Activated naive CD8-positive, alpha-beta T cell (primary cell): ENCODE data around the gene VWA8.
"Not testable (repeated sequence)": the region's sequence is repeated elsewhere in the genome, so short reads cannot be mapped to it uniquely, and the experiment has no call there.

ENCODE experiments used
- H3K27ac Mint-ChIP-seq: one replicate; pipeline ENCODE4 v1.8.0; 2021; ENCODE audit warnings: mixed read lengths
- H3K27me3 Mint-ChIP-seq: one replicate; pipeline ENCODE4 v1.8.0; 2021; ENCODE audit warnings: mixed read lengths
- H3K36me3 Mint-ChIP-seq: one replicate; pipeline ENCODE4 v1.8.0; 2021; ENCODE audit warnings: mixed read lengths
- H3K4me1 Mint-ChIP-seq: one replicate; pipeline ENCODE4 v1.8.0; 2021; ENCODE audit warnings: low read depth, mixed read lengths
- H3K4me3 Mint-ChIP-seq: one replicate; pipeline ENCODE4 v1.8.0; 2021; ENCODE audit warnings: mild to moderate bottlenecking, mixed read lengths
- H3K9me3 Mint-ChIP-seq: one replicate; pipeline ENCODE4 v1.8.0; 2021; ENCODE audit warnings: low read depth, mixed read lengths

VWA8 gene

DNA sequence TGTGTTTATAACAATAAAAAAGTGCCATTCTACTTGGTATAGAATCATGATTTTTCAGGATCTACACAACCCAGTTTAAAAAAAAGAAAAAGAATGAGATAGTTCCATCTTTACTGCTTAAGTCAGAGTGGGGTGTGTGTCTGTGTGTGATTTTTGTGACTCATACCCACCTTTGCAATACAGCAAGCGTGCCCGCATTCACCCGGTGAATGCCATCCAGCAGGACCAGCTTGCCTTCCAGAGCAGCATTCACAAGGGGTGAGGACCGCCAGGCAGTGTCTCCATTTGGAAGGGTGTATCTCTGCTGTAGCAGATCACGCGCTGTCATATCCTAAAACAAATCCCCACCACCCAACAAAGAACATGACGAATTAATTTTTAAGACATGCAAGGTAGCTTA, 127.7 kb downstream of the VWA8 start:
- Mint-ChIP-seq H3K36me3 (peaks cover 23% of the 10 kb centered on the region), H3K27me3 (no peaks in the 10 kb centered on the region), H3K4me3 (no peak overlapping the region), H3K9me3 (no peaks in the 10 kb centered on the region), H3K27ac (no peak overlapping the region), H3K4me1 (no peaks in the 10 kb centered on the region)

DNA sequence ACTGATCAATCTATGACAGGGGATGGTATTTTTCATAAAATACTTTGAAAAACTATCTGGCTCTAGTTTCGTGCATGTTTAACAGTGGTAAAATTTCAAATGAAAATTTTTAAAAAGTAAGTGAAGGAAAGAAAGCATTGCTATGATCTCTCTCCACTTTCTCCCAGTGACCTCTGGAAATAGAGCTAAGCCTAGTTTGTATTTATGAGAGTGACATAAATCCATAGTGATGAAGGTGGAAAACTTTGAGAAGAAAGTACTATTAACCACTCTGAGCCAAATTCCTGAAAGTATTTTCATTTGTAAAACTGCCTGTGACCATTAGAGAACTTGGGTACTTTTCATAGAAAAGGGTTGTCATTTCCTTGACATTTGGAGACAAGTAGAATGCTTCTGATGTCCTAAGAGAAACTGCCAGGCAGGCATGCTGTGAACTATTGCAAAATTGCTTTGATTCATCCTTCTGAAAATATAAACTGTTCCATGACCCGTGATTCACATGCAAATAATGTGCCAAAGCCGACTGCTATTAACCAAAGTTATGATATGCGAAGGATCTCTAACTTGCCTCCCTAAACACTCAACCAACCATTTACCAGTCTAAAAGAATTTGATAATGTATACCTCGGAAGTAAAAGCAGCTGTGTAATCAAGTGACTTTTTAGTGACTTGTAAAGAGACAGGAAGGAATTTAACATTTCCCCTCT, 133.2 kb downstream of the VWA8 start:
- H3K36me3 Mint-ChIP-seq, result peaks cover 21% of the 10 kb centered on the region
- no peak overlapping the region for H3K27ac Mint-ChIP-seq
- H3K9me3 Mint-ChIP-seq, result no peaks in the 10 kb centered on the region
- no peak overlapping the region for H3K4me3 Mint-ChIP-seq
- H3K27me3 Mint-ChIP-seq, result no peaks in the 10 kb centered on the region
- H3K4me1 Mint-ChIP-seq, result no peaks in the 10 kb centered on the region

DNA sequence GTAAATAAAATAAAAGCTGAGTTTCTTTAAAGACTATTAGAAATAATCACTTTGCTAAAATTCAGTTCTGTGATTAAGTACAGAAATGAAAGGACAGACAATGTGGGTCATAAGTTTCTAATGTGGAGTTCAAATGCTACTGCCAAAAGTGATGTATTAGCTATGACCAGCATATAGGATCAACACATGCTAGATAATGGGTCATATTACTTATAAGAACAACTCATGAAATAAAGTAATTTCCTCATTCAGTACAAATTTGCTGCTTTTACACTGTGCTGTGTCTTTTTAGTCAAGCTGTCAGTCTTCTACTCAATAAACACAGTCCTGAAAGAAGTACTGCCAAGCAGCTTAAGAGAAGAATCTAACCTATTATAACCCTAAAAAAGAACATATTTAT, 135.2 kb downstream of the VWA8 start:
- no peaks in the 10 kb centered on the region for H3K4me1 Mint-ChIP-seq
- no peaks in the 10 kb centered on the region for H3K27me3 Mint-ChIP-seq
- H3K9me3 Mint-ChIP-seq, result no peaks in the 10 kb centered on the region
- H3K36me3 Mint-ChIP-seq, result peaks cover 27% of the 10 kb centered on the region
- no peak overlapping the region for H3K4me3 Mint-ChIP-seq
- H3K27ac Mint-ChIP-seq, result no peak overlapping the region

DNA sequence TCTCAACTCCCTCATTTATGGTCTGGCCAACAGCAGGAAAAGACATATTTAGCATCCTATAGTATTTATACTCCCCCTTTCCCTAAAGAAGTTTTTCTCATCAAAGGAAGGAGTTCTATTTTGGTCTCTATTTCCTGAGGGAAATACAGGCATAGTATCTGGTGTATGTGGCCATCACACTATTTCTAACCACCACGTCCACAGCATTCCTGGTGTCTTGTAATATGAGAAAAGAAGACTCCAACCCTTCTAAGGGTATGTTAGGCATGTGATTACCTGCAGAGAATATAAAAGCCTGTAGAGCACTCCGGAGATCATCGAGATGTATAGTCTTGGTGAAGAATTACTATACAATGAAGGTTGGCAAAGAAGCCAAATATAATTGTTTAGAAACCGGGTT, 137.4 kb downstream of the VWA8 start:
- Mint-ChIP-seq H3K4me3 (no peak overlapping the region), H3K9me3 (no peaks in the 10 kb centered on the region), H3K36me3 (peaks cover 38% of the 10 kb centered on the region), H3K27me3 (no peaks in the 10 kb centered on the region), H3K4me1 (no peaks in the 10 kb centered on the region), H3K27ac (no peak overlapping the region)

DNA sequence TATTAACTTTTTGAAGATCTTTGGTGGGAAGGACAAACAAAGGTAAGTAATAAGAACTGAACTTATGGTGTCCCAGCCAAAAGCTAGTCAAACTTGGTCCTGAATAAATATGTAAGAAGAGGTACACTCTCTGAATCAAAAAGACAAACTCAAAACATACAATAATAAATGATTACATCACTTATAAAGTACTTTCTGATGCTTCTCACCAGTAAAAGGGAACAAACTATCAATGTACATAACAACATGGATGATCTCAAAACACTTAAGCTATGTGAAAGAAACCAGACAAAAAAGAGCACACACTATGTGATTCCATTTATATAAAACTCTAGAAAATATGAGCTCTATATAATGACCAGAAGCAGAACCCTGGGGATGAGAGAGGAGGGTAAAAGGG, 138.3 kb downstream of the VWA8 start:
- Mint-ChIP-seq H3K4me3 (no peak overlapping the region), H3K27me3 (no peaks in the 10 kb centered on the region), H3K36me3 (peaks cover 35% of the 10 kb centered on the region), H3K27ac (no peak overlapping the region), H3K4me1 (no peaks in the 10 kb centered on the region), H3K9me3 (no peaks in the 10 kb centered on the region)

DNA sequence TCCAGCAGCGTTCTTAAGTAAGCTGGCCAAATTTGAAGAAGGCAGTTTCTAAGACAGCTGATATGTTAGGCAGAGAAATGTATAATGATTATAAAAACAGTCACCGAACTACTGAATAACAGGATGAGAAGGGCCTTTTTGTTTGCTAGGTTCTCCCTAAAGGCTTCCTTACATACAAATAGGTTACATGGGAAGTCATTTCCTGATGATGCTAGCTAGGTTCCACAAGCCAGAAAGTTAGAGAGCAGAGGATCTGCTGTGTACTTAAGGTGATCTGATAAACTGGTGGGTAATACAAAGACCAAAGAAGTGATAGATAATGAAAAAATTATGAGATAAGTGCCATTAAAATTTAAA, 139.7 kb downstream of the VWA8 start:
- no peaks in the 10 kb centered on the region for H3K9me3 Mint-ChIP-seq
- no peak overlapping the region for H3K4me3 Mint-ChIP-seq
- no peaks in the 10 kb centered on the region for H3K27me3 Mint-ChIP-seq
- H3K36me3 Mint-ChIP-seq, result peaks cover 34% of the 10 kb centered on the region
- H3K4me1 Mint-ChIP-seq, result no peaks in the 10 kb centered on the region
- no peak overlapping the region for H3K27ac Mint-ChIP-seq

DNA sequence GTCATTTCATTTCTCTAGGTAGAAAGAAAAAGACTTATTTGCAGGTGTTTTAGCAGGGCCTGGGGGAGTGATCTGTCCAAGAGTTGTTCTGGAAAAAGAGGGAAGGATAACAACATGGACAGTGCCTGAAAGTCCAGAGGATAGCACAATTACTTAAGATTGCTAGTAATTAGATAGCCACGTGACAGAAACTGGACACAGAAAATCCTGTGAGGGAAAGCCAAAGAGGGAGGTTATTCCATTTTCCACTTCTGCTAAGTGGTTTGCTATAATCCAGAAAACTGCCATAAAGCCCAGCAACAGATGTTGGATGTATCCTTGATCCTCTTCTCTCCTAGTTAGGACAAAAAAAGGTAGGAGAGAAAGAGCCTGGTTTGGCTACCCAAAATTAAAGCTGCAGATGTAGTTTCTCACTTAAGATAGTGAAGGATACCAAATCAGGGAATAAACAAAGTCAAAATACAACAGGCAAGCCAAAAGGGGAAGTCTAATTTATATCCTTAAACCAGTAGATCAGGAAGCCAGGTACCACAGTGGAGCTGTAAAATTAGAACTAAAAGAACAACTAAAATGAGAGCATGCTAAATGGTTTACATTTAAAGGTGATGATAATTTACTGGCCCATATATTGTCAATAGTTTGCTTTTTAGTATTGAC, 140.2 kb downstream of the VWA8 start:
- Mint-ChIP-seq H3K4me3 (no peak overlapping the region), H3K27me3 (no peaks in the 10 kb centered on the region), H3K36me3 (peaks cover 39% of the 10 kb centered on the region), H3K27ac (no peak overlapping the region), H3K9me3 (no peaks in the 10 kb centered on the region), H3K4me1 (no peaks in the 10 kb centered on the region)

DNA sequence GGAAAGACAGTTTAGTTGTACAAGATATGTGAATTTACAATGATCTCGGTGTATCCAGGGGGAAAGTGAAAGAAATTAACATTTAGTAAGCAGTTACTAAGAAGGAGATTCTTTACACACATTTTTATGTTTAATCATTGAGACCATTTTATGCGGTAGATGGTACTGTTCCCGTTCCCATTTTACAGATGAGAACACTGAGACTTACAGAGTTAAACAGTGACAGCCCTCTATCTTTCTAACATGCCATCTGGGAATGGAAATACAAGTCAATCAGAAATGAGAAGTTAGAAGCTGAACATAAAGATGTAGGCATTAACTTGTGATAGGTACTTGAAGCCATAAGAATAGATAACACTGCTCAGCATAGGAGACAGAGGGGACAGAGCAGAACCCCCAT, 144.9 kb downstream of the VWA8 start:
- no peak overlapping the region for H3K4me3 Mint-ChIP-seq

DNA sequence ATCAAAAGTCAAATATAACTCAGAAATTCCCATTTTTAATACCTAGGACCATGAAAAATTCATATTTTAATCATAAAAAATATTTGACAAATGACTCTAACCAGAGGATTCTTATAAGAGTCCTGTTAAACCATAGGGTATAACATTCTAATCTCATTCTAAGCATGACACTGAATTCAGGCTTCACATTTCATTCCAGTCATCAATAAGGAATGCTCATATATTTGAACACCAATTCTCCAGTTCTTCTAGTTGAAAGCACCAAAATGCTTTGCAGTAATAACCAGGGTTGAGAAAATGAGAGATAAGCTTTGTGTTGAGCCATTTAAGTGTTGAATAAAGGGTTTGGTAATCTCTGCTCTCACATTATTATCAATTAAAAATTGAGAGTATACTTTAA, 147.5 kb downstream of the VWA8 start:
- Mint-ChIP-seq H3K4me3 (no peak overlapping the region), H3K27ac (no peak overlapping the region), H3K36me3 (peaks cover 49% of the 10 kb centered on the region), H3K9me3 (peaks cover 6% of the 10 kb centered on the region), H3K4me1 (peaks cover 14% of the 10 kb centered on the region), H3K27me3 (no peaks in the 10 kb centered on the region)

More for the DNA sequence above, 144.9 kb downstream of the VWA8 start:
- H3K27ac Mint-ChIP-seq, result no peak overlapping the region
- H3K27me3 Mint-ChIP-seq, result no peaks in the 10 kb centered on the region
- H3K9me3 Mint-ChIP-seq, result no peaks in the 10 kb centered on the region
- peaks cover 14% of the 10 kb centered on the region for H3K4me1 Mint-ChIP-seq
- H3K36me3 Mint-ChIP-seq, result peaks cover 49% of the 10 kb centered on the region

DNA sequence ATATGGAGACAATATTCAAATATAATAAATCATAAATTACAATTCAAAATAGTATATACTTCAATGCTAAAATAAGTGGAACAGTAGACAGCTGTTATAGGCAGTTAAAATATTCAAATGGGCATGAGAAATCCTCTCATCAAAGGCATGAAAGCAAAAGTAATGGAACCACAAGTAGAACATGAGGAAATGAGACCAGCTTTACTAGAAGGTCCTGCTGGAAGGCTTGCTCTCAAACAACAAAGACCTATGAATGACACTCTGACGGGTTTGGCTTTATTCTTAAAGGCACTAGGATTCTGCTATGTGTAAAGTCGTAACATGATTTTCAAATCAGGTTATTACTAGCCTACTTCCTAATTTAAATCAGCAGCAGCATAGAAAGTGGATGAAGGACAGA, 148.1 kb downstream of the VWA8 start:
- Mint-ChIP-seq H3K27me3 (no peaks in the 10 kb centered on the region), H3K36me3 (peaks cover 53% of the 10 kb centered on the region)

DNA sequence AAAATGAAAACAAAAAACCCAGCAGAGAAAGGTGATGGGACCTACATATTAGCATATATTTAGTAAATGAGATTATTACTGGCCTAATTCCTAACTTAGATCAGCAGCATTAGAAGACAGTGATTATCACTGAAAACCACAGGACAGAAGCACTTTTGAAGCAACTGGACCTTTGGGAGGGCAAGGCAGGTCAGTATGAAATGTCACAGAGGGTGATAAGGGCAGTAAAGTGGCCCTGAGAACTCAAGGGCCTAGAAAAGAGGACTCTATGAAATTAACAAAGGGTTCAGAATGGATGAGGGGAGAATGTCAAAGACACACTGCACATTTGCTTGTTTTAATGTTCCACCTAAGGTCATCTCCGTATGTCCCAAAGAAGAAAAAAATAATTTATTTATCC, 148.7 kb downstream of the VWA8 start:
- Mint-ChIP-seq H3K27ac (no peak overlapping the region), H3K4me1 (peaks cover 14% of the 10 kb centered on the region), H3K27me3 (no peaks in the 10 kb centered on the region), H3K36me3 (peaks cover 57% of the 10 kb centered on the region), H3K4me3 (no peak overlapping the region), H3K9me3 (peaks cover 6% of the 10 kb centered on the region)

More for the DNA sequence above, 148.1 kb downstream of the VWA8 start:
- peaks cover 6% of the 10 kb centered on the region for H3K9me3 Mint-ChIP-seq
- H3K27ac Mint-ChIP-seq, result no peak overlapping the region
- H3K4me1 Mint-ChIP-seq, result peaks cover 14% of the 10 kb centered on the region
- H3K4me3 Mint-ChIP-seq, result no peak overlapping the region

DNA sequence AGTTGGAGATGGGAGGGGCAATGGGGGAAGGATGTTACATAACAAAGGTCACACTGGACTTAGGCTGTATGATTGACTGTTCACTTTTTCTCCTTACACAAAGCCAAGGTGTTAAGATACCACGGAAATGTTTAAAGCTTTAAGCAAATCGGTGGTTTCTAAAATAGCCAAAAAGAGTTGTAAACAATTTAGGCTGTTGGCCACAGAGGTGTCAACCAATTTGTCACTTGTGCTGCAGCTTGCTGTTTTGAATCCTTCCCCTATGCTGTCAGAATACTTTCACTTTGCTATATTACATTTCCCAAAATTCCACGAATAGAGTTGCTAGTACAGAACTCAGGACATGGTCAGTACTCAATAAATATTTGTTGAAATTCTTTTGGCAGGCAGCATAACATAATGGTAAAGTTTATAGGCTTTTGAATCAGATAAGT, 149.3 kb downstream of the VWA8 start:
- Mint-ChIP-seq H3K4me1 (peaks cover 14% of the 10 kb centered on the region), H3K36me3 (peaks cover 62% of the 10 kb centered on the region), H3K27me3 (no peaks in the 10 kb centered on the region), H3K4me3 (no peak overlapping the region), H3K27ac (peak overlapping the region; percentile 25), H3K9me3 (peaks cover 6% of the 10 kb centered on the region)

DNA sequence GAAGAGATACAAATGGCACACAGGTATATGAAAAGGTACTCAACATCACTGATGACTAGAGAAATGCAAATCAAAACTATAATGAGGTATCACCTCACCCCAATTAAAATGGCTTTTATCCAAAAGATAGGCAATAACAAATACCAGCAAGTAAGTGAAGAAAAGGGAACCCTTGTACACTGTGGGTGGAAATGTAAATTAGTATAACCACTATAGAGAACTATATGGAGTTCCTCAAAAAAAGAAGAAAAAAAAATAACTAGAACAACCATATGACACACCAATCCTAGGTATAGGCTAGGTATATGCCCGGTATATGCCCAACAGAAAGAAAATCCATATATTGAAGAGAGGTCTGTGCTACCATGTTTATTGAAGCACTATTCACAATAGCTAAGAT, 150.9 kb downstream of the VWA8 start:
- Mint-ChIP-seq H3K4me1 (peaks cover 14% of the 10 kb centered on the region), H3K27me3 (no peaks in the 10 kb centered on the region), H3K9me3 (peaks cover 6% of the 10 kb centered on the region), H3K4me3 (no peak overlapping the region), H3K36me3 (peaks cover 57% of the 10 kb centered on the region), H3K27ac (no peak overlapping the region)

DNA sequence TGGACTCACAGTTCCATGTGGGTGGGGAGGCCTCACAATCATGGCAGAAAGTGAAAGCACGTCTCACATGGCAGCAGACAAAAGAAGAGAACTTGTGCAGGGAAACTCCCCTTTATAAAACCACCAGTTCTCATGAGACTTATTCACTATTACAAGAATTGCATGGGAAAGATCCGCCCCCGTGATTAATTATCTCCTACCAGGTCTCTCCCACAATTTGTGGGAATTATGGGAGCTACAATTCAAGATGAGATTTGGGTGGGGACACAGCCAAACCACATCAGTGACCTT, 157.5 kb downstream of the VWA8 start:
- peak overlapping the region; percentile 61 for H3K27ac Mint-ChIP-seq
- peaks cover 54% of the 10 kb centered on the region for H3K36me3 Mint-ChIP-seq
- peak overlapping the region; percentile 20 for H3K4me3 Mint-ChIP-seq
- peaks cover 15% of the 10 kb centered on the region for H3K4me1 Mint-ChIP-seq
- not testable (repeated sequence) for H3K27me3 Mint-ChIP-seq
- peaks cover 13% of the 10 kb centered on the region for H3K9me3 Mint-ChIP-seq

DNA sequence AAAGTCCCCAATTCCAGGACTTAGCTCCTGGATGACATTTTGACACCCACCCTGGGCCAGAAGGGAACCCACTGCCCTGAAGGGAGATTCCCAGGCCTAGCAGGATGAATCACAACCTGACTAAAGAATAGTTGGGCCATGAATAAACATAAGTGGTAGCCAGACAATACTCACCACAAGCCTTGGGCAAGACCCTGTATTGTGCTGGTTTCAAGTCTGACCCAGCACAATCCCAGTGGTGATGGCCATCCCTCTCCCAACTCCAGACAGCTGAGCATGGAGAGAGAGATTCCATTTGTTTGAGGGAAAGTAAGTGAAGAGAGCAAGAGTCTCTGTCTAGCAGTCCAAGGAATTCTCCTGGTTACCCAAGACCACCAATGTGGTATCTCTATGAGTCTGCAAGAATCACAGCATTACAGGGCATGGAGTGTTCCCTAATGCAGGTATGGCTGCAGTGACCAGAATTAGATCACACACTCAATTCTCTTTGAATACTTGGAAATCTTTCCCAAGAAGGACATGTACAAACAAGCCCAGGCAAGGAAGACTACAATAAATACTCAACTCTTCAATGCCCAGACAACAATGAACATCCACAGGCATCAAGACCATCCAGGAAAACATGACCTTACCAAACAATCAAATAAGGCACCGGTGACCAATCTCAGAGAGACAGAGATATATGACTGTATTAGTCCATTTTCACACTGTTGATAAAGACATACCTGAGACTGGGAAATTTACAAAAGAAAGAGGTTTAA, 158.0 kb downstream of the VWA8 start:
- Mint-ChIP-seq H3K4me3 (no peak overlapping the region), H3K4me1 (peaks cover 15% of the 10 kb centered on the region), H3K36me3 (peaks cover 51% of the 10 kb centered on the region), H3K27me3 (no peaks in the 10 kb centered on the region), H3K9me3 (peaks cover 13% of the 10 kb centered on the region), H3K27ac (peak overlapping the region; percentile 13)
